ENCODE measurements around the gene KIAA1217. TPM values are rescaled to one million over a fixed set of nuclear protein-coding genes. Genes with fewer than 3 reads are reported as not detected.
A peak's percentile ranks its signal among the peaks of the same experiment; 100 is the strongest.

KIAA1217 gene
- total and polyA plus RNA-seq, 12 donors: 10.8 to 73.7 (median 40.8) TPM

- no peak overlapping the region for H3K4me3 ChIP-seq
- peak overlapping the region in 1 of 5 donors; percentile 1 for H3K27ac ChIP-seq
- no peaks in the 10 kb centered on the region for H3K36me3 ChIP-seq (replicated peaks in 1 of 2)
- no peaks in the 10 kb centered on the region for H3K9me3 ChIP-seq (replicated peaks in 1 of 3)
- H3K4me1 ChIP-seq (replicated peaks in 1 of 2): no peaks in the 10 kb centered on the region
- DNase-seq: peak in 5 of 7 donors; percentile 25 to 81 (median 54)
- intact Hi-C loops (cut with DNase I): no loop called here
- 67 to 83% (median 76%) methylated on average over 7 of the region's 7 CpGs for WGBS, 4 donors
- TF ChIP-seq CTCF (IDR thresholded peaks at IDR 0.05): no peak
- no peak for TF ChIP-seq POLR2A (IDR thresholded peaks at IDR 0.05)
- H3K27me3 ChIP-seq: no peaks in the 10 kb centered on the region
Measured at GRCh38 chr10:24505759-24506158, 296.8 kb downstream of the KIAA1217 start.

- WGBS, 4 donors: 80 to 84% (median 83%) methylated on average over 9 of the region's 9 CpGs
- intact Hi-C loops (cut with DNase I): no loop called here
- no peak overlapping the region for H3K4me3 ChIP-seq
- peaks cover 0 to 20% of the 10 kb centered on the region in 2 donors for H3K36me3 ChIP-seq (replicated peaks in 1 of 2)
- no peak for TF ChIP-seq POLR2A (IDR thresholded peaks at IDR 0.05)
- TF ChIP-seq CTCF (IDR thresholded peaks at IDR 0.05): peak in 2 of 6 experiments; percentile 23 to 30
- no peaks in the 10 kb centered on the region for H3K4me1 ChIP-seq (replicated peaks in 1 of 2)
- no peak overlapping the region for H3K27ac ChIP-seq
- no peaks in the 10 kb centered on the region for H3K9me3 ChIP-seq (replicated peaks in 1 of 3)
- peak in 3 of 7 donors; percentile 19 to 38 (median 24) for DNase-seq
- no peaks in the 10 kb centered on the region for H3K27me3 ChIP-seq
Measured at GRCh38 chr10:24513155-24513554, 304.2 kb downstream of the KIAA1217 start.

GRCh38 chr10:24515481-24515880 is 306.5 kb downstream of the KIAA1217 start:
- TF ChIP-seq POLR2A (IDR thresholded peaks at IDR 0.05) (no peak), CTCF (IDR thresholded peaks at IDR 0.05) (no peak)
- Histone ChIP-seq H3K4me3 (no peak overlapping the region), H3K36me3 (replicated peaks in 1 of 2) (peaks cover 0 to 20% of the 10 kb centered on the region in 2 donors), H3K4me1 (replicated peaks in 1 of 2) (peaks cover 0 to 6% of the 10 kb centered on the region in 2 donors), H3K27me3 (no peaks in the 10 kb centered on the region), H3K27ac (no peak overlapping the region), H3K9me3 (replicated peaks in 1 of 3) (no peaks in the 10 kb centered on the region)
- no peak for DNase-seq
- 81 to 94% (median 88%) methylated on average over 2 of the region's 2 CpGs for WGBS, 4 donors
- intact Hi-C loops (cut with DNase I): loop anchor here in 1 of 2 donors (5.0 kb wide), 1 partner anchor 523 kb away; no protein-coding TSS in a partner anchor

GRCh38 chr10:24518411-24518810 is 309.5 kb downstream of the KIAA1217 start:
- TF ChIP-seq CTCF (IDR thresholded peaks at IDR 0.05) (no peak), POLR2A (IDR thresholded peaks at IDR 0.05) (no peak)
- Histone ChIP-seq H3K27ac (peak overlapping the region in 1 of 5 donors; percentile 11), H3K4me1 (replicated peaks in 1 of 2) (peaks cover 0 to 6% of the 10 kb centered on the region in 2 donors), H3K4me3 (no peak overlapping the region), H3K9me3 (replicated peaks in 1 of 3) (no peaks in the 10 kb centered on the region), H3K36me3 (replicated peaks in 1 of 2) (peaks cover 0 to 15% of the 10 kb centered on the region in 2 donors), H3K27me3 (no peaks in the 10 kb centered on the region)
- WGBS, 4 donors: 73 to 79% (median 77%) methylated on average over 7 of the region's 7 CpGs
- intact Hi-C loops (cut with DNase I): loop anchor here in 1 of 2 donors (5.0 kb wide), 1 partner anchor 526 kb away; no protein-coding TSS in a partner anchor
- DNase-seq: no peak

Measured in adrenal gland (tissue), 12 donors.